Neural progenitor cell (in vitro differentiated cells): Measurements from ENCODE around the gene NDUFB3. TPM values are rescaled to one million over a fixed set of nuclear protein-coding genes. Genes with fewer than 3 reads are reported as not detected.
A peak's percentile ranks its signal among the peaks of the same experiment; 100 is the strongest.

Source experiments
- DNase-seq: peaks from one replicate; pipeline ENCODE4 v3.0.0-alpha.2; 2016; ENCODE audit warnings: low spot score
- H2AFZ ChIP-seq: fragments of 200-600 bp; sonication (generic); replicated peaks from 2 replicates; pipeline ENCODE4 v1.6.1; 2016; ENCODE audit warnings: antibody characterized with exemption
- H3F3A ChIP-seq: fragments of 200-600 bp; sonication (generic); 2 replicates; pipeline ENCODE4 v1.6.1; 2016; ENCODE audit warnings: antibody characterized with exemption, low read depth
- H3K27ac ChIP-seq: fragments of 200-600 bp; sonication (generic); 2 replicates; pipeline ENCODE4 v1.5.1; 2016; ENCODE audit warnings: mild to moderate bottlenecking
- H3K27me3 ChIP-seq: fragments of 200-600 bp; sonication (generic); 2 replicates; pipeline ENCODE4 v1.6.1; 2016; ENCODE audit warnings: mild to moderate bottlenecking, moderate library complexity
- H3K36me3 ChIP-seq: fragments of 200-600 bp; sonication (generic); 2 replicates; pipeline ENCODE4 v1.5.1; 2016
- H3K4me1 ChIP-seq: fragments of 200-600 bp; sonication (generic); 2 replicates; pipeline ENCODE4 v1.6.1; 2016; ENCODE audit warnings: mixed run types
- H3K4me2 ChIP-seq: fragments of 200-600 bp; sonication (generic); 2 replicates; pipeline ENCODE4 v1.6.1; 2016
- H3K4me3 ChIP-seq: fragments of 200-600 bp; sonication (generic); 2 replicates; pipeline ENCODE4 v1.5.1; 2016
- H3K79me2 ChIP-seq: fragments of 200-600 bp; sonication (generic); 2 replicates; pipeline ENCODE4 v1.6.1; 2016; ENCODE audit warnings: low read depth
- H3K9ac ChIP-seq: fragments of 200-600 bp; sonication (generic); 2 replicates; pipeline ENCODE4 v1.6.1; 2016
- H3K9me3 ChIP-seq: fragments of 200-600 bp; sonication (generic); 2 replicates; pipeline ENCODE4 v1.5.1; 2016; ENCODE audit warnings: low read depth
- H4K20me1 ChIP-seq: fragments of 200-600 bp; sonication (generic); 2 replicates; pipeline ENCODE4 v1.6.1; 2016; ENCODE audit warnings: low read depth
- H3K27ac Mint-ChIP-seq: 3 replicates; pipeline ENCODE4 v1.8.0; 2021; ENCODE audit warnings: mixed read lengths
- H3K27me3 Mint-ChIP-seq: 2 replicates; pipeline ENCODE4 v1.8.0; 2022; ENCODE audit warnings: low read depth, mild to moderate bottlenecking, inconsistent platforms, moderate library complexity, mixed read lengths; ENCODE audit not compliant: insufficient read depth
- H3K36me3 Mint-ChIP-seq: 3 replicates; pipeline ENCODE4 v1.8.0; 2021; ENCODE audit warnings: mixed read lengths
- H3K4me1 Mint-ChIP-seq: 3 replicates; pipeline ENCODE4 v1.8.0; 2021; ENCODE audit warnings: mixed read lengths
- H3K4me3 Mint-ChIP-seq: 3 replicates; pipeline ENCODE4 v1.8.0; 2021; ENCODE audit warnings: mild to moderate bottlenecking, moderate library complexity, mixed read lengths
- H3K9me3 Mint-ChIP-seq: 3 replicates; pipeline ENCODE4 v1.8.0; 2020; ENCODE audit warnings: mixed read lengths
- EZH2 ChIP-seq: fragments of 200-600 bp; sonication (generic); IDR thresholded peaks from 2 replicates; pipeline ENCODE4 v1.6.1; 2017; ENCODE audit warnings: antibody characterized with exemption, mild to moderate bottlenecking, moderate library complexity
- EZH2phosphoT487 ChIP-seq: fragments of 200-600 bp; sonication (generic); IDR thresholded peaks from 2 replicates; pipeline ENCODE4 v1.6.1; 2017; ENCODE audit warnings: antibody characterized with exemption
- total RNA-seq: library from RNA; depleted of rRNA; stranded (reverse); fragments of >200 nt; gene quantifications from 2 replicates; pipeline ENCODE4 v1.2.3, GENCODE V29; 2015; ENCODE audit warnings: low replicate concordance
- TF ChIP-seq, protein P1 (sequence below): fragments of 200-600 bp; sonication (generic); IDR thresholded peaks from 2 replicates; pipeline ENCODE4 v1.5.1; 2017; ENCODE audit warnings: antibody characterized with exemption, mild to moderate bottlenecking

The NDUFB3 gene
- total RNA-seq, 1 donor from 2014 or later: 125 TPM

DNA sequence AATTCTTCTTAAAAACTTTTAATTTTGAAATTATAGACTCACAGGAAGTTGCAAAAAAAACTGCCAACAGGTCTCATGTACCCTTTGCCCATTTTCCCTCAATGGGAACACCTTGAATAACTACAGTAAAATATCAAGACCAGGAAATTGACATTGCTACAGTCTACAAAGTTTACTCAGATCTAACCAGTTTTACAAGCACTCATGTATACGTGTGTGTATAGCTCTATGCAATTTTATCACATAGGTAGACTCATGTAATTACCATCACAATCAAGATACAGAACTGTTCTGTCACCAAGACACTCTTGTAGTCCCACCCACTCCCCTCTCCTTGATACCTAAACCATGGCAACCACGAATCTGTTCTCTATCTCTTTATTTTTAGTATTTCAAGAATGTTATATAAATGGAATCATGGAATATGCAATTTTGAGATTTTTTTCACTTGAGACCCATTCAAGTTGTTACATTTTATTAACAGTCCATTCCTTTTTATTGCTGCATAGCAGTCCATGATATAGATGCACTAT is 6.9 kb upstream of the NDUFB3 start:
- H3K27ac Mint-ChIP-seq: no peak overlapping the region
- H3K9me3 Mint-ChIP-seq: no peaks in the 10 kb centered on the region
- H3K36me3 Mint-ChIP-seq: no peaks in the 10 kb centered on the region
- Histone ChIP-seq H3K27ac (no peak overlapping the region), H3K9ac (no peak overlapping the region), H3K27me3 (no peaks in the 10 kb centered on the region), H3F3A (no peaks in the 10 kb centered on the region), H3K9me3 (no peaks in the 10 kb centered on the region), H3K36me3 (no peaks in the 10 kb centered on the region), H2AFZ (no peak overlapping the region), H3K4me3 (no peak overlapping the region), H3K79me2 (peaks cover 46% of the 10 kb centered on the region), H3K4me1 (peaks cover 3% of the 10 kb centered on the region), H4K20me1 (no peaks in the 10 kb centered on the region), H3K4me2 (no peak overlapping the region)
- DNase-seq: no peak
- no peak overlapping the region for H3K4me3 Mint-ChIP-seq
- no peaks in the 10 kb centered on the region for H3K27me3 Mint-ChIP-seq
- H3K4me1 Mint-ChIP-seq: peaks cover 10% of the 10 kb centered on the region
- TF ChIP-seq EZH2phosphoT487 (no peak), EZH2 (no peak)
- TF ChIP-seq, protein P1, sequence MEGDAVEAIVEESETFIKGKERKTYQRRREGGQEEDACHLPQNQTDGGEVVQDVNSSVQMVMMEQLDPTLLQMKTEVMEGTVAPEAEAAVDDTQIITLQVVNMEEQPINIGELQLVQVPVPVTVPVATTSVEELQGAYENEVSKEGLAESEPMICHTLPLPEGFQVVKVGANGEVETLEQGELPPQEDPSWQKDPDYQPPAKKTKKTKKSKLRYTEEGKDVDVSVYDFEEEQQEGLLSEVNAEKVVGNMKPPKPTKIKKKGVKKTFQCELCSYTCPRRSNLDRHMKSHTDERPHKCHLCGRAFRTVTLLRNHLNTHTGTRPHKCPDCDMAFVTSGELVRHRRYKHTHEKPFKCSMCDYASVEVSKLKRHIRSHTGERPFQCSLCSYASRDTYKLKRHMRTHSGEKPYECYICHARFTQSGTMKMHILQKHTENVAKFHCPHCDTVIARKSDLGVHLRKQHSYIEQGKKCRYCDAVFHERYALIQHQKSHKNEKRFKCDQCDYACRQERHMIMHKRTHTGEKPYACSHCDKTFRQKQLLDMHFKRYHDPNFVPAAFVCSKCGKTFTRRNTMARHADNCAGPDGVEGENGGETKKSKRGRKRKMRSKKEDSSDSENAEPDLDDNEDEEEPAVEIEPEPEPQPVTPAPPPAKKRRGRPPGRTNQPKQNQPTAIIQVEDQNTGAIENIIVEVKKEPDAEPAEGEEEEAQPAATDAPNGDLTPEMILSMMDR: no peak

- Histone ChIP-seq H3K4me1 (peaks cover 11% of the 10 kb centered on the region), H3K27ac (no peak overlapping the region), H2AFZ (peak overlapping the region; percentile 96), H3K27me3 (no peaks in the 10 kb centered on the region), H3K9ac (peak overlapping the region; percentile 67), H3K4me3 (peak overlapping the region; percentile 88), H3F3A (peaks cover 15% of the 10 kb centered on the region), H3K9me3 (no peaks in the 10 kb centered on the region), H3K36me3 (no peaks in the 10 kb centered on the region), H4K20me1 (no peaks in the 10 kb centered on the region), H3K4me2 (peak overlapping the region; percentile 97), H3K79me2 (peaks cover 70% of the 10 kb centered on the region)
- H3K4me3 Mint-ChIP-seq: peak overlapping the region; percentile 97
- peaks cover 26% of the 10 kb centered on the region for H3K4me1 Mint-ChIP-seq
- peaks cover 2% of the 10 kb centered on the region for H3K27me3 Mint-ChIP-seq
- TF ChIP-seq EZH2 (no peak), EZH2phosphoT487 (no peak)
- TF ChIP-seq, protein P1: no peak
- DNase-seq: peak; percentile 3
- H3K27ac Mint-ChIP-seq: peak overlapping the region; percentile 98
- H3K36me3 Mint-ChIP-seq: no peaks in the 10 kb centered on the region
- no peaks in the 10 kb centered on the region for H3K9me3 Mint-ChIP-seq
These were observed 788 bp upstream of the NDUFB3 start for GRCh38 chr2:201070948-201071478.

- Histone ChIP-seq H3K9ac (peak overlapping the region; percentile 86), H3K4me1 (peaks cover 11% of the 10 kb centered on the region), H3K27me3 (no peaks in the 10 kb centered on the region), H3K36me3 (no peaks in the 10 kb centered on the region), H3K27ac (peak overlapping the region; percentile 84), H3K79me2 (peaks cover 62% of the 10 kb centered on the region), H3K4me2 (peak overlapping the region; percentile 97), H3F3A (peaks cover 15% of the 10 kb centered on the region), H3K4me3 (peak overlapping the region; percentile 88), H3K9me3 (no peaks in the 10 kb centered on the region), H2AFZ (peak overlapping the region; percentile 96), H4K20me1 (no peaks in the 10 kb centered on the region)
- Mint-ChIP-seq H3K4me3 (peak overlapping the region; percentile 97), H3K27me3 (peaks cover 2% of the 10 kb centered on the region), H3K9me3 (no peaks in the 10 kb centered on the region), H3K36me3 (no peaks in the 10 kb centered on the region), H3K4me1 (peaks cover 26% of the 10 kb centered on the region), H3K27ac (peak overlapping the region; percentile 98)
- no peak for DNase-seq
- no peak for TF ChIP-seq EZH2phosphoT487
- TF ChIP-seq, protein P1: no peak
- TF ChIP-seq EZH2: no peak
These were observed 365 bp downstream of the NDUFB3 start for GRCh38 chr2:201072201-201072530.
